Measurements from ENCODE around the gene CSMD2.

The CSMD2 gene

DNA sequence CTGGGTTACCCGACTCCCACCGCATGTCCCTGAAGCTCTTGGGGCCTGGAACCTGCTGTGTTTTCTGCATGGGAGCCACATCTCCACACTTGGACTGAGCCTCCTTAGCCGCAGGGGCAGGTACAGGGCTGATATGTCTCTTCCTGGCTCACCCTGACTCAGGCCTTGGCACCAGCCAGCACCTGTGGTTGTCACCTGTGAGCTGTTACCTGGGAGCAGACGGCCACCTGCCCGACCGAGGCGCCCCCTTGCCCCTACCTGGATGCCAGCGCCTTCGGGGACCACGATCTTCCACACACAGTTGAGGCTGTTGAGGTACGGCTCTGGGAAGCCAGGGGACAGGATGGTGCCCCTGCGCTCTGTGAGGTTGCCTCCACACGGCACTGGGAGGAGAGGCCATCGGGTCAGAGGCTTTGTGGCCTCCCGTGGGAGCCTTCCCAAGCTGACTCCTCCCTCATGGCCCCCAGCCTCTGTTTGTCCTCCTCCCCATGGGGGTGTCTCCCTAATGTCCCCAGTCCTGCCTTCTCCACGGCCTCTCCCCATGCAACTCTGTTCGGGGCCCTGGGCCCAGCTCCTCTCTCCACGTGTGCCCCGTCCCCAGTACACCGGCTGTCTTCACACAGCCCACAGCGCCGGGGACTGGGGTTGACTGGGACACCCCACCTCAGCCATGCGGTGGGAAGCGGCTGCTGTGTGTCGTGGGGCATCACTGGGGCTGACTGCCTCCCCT, 540.6 kb downstream of the CSMD2 start:
- no peak for DNase-seq

DNA sequence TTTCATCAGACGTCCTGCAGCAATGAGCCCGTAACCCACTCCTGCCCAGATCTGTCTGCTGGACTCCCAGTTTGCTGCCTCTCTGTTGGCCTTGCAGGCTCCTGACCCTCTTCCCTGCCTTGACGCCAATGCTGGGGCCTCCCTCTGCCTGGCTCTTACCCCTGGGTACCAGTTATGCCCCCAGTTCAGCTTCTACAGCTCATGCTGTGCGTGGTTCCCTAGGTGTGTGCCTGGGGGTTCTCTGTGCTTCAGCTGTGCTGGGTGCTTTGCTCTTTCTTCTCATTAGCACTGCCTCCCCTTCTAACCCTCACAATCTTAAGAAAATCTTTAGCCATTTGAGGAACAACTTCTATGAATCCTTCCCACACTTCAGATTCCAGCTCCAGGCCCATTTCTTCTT, 541.2 kb downstream of the CSMD2 start:
- DNase-seq, result no peak

DNA sequence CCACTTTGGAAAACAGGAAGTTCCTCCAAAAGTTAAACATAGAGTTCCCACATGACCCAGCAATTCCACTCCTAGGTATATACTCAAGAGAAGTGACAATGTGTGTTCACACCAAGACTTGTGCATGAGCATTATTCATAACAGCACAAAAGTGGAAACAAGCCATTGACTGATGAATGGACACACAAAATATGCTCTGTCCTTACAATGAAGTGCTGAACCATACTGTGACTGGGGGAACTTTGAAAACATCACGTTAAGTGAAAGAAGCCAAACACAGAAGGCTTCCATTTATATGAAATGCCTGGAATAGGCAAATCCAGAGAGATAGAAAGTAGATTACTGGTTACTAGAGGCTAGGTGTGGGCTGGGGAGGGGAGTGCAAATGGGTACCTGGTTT, 542.3 kb downstream of the CSMD2 start:
- no peak for DNase-seq

DNA sequence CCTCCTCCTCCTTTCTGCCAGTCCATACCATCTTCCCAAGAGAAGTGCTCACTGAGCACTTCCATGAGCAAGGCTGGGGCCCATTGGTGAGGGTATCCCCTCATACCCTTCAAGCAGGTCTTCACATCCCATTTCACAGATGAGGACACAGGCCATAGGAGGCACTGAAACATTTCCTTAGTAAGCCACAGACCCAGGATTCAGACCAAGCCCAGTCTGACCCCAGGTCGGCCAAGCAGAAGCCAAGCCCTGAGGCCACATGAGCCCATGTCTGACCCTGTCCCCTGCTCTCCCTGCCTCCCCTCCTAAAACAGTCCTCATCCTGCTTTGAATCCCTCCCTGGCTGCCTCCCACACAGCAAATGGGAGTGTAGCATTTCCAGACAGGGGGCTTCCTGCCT, 546.4 kb downstream of the CSMD2 start:
- no peak for DNase-seq

DNA sequence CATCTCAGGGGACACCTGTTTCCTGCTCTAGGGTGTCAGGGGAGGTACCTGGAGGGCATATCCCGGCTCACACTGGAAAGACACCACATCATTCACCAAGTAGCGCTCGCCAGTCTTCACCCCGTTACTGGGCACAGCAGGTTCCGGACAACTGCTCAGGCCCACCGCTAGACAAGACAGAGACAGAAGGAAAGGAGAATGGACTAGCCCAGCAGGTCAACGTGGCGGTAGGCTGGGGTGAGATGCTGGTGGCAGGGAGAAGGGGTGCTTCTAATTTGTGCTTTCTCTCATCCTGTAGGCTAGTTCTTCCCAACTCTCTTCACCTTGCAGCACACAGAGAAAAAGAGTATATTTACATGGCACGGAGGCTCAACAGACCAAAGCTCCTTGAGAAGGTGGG, 547.6 kb downstream of the CSMD2 start:
- DNase-seq, result no peak

DNA sequence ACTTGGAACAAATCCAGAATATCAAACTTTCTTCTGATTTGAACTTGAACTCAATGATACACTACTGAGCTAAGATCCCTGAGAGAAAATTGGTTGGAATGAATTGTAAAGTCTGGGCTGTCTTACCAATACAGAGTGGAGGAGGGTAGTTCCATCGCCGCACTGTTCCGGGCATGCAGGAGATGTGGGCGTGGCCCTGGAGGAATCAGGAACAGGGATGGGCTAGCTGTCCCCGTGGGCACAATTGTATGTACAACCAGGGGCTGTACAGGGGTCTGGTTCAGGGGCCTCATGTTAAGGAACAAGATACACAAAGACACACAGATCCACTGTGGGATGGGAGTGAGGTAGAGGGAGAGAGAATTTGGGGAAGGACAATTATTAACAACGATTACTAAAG, 548.2 kb downstream of the CSMD2 start:
- no peak for DNase-seq

DNA sequence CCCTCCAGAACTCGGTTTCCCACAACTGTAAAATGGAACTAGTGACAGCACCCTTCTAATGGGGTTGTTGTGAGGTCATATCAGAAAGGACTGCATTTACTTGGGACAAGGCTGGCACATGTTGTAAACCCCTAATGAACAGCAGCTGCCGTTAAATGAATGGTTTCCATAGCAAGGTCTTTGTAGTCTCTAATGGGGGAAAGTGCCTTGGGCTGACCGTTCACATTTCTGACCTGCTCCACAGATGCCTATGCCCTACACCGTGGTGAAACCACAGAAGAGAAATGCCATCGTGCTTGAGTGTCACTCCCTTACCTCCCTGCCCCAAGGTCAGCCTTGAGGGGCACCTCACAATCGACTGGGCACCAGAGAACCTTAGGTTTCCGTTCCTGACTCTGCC, 549.5 kb downstream of the CSMD2 start:
- no peak for DNase-seq

DNA sequence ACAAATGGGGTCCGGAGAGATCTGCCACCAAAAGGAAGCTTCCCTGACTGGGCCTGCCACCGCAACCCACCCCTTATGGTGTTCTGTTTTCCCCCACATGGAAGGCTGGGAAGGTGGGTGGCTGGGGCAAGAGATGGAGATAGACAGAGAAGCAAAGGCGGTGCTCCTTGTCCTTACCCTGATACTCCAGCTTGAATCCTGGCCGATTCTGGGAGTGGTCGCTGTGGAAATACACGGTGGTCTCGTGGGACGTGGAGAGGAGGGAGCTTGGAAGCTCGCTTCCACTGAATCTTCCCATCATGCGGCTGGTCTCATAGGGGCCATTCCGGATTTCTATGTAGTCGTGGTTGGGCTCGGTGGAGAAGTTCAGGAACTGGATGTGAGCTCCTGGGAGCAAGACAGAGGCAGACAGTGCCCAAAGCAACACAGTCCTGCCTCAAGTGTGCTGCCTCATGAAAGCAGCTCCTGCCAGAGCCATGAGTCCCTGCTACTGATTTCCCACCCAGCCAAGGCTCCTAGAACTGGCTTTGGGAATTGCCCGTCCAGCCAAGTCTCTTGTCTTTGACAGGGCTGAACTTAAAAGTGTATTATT, 554.1 kb downstream of the CSMD2 start:
- no peak for DNase-seq

DNA sequence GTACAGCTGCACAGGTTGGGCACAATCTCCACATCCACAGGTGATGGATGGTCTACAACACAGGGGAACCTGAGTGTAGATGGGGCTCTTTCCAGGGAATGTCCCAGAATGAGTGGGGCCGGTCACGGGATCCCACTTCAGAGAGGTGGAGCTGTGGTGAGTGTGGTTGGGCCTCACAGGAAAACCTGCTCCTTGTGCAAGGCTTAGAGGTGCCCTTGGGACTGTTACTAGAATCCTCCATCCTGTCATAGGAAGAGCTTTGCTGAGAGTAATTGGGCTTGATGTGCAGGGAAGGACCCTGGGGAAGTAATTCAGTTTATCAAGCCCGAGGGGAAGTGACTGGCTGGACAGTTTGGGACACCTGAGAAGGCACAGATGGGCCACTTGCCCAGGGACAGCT, 554.6 kb downstream of the CSMD2 start:
- DNase-seq, result no peak

DNA sequence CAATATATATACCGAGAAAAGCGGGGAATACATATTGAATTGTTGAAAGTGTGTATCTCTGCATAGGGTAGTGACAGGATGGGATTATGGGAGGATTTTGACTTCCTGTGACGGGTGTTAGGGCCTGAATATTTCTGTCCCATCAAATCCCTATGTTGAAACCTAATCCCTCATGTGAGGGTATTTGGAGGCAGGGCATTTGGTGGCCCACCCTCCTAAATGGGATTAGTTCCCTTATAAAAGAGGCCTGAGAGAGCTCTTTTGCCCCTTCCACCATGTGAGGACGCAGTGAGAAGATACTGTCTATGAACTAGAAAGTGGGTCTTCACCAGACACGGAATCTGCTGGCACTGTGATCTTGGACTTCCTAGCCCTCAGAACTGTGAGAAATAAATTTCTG, 555.3 kb downstream of the CSMD2 start:
- DNase-seq, result no peak

DNA sequence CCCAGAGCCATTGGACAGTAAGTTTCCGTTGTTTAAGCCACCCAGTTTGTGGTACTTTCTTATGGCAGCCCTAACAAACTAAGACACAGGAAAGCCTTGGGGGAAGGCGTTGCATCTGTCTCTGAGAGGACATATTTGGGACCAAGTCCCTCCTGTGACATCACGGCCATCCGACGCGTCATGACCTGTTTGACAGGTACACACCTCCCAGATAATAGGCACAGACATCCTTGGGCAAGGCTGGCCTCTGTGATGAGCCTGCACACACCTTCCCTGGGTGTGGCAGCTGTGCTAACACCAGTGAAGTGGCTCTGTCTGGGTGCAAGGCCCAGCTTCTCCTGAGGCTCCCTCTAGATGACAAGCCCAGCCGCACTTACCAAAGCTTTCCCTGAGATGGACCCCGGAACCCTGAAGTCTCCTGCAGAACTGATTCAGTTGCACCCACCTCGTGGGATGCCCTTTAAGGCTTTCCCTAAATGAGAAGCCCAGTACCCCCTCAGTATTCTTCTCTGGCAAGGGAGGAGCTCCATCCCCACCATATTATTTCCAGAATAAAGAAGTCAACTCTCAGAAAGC, 556.1 kb downstream of the CSMD2 start:
- DNase-seq, result no peak

DNA sequence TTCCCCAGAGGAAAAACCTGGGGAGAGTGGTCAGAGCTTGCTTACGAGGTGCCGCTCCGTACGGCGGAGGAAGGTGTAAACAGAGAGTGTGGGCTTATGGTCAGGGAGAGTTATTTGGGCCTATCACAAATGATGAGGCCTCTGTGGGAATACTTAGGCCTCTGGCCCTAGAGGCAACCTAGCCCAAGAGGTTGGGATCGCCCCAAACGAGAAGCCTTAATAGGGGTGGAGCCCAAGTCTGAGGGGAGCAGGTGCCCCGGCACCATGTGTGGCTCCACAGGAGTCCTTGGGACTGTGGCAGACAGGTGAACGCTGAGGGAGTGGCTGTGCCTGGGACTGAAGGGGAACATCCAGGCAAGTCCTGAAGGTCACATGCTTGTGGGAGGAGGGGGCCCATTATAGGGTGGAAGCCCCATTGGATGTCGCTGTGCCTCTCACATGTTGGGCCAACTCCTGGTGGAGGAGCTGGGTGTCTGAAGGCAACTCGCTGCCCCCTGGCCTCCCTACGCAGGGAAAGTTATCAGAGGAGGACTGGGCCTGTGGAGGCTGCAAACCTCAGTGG, 557.5 kb downstream of the CSMD2 start:
- DNase-seq, result no peak

DNA sequence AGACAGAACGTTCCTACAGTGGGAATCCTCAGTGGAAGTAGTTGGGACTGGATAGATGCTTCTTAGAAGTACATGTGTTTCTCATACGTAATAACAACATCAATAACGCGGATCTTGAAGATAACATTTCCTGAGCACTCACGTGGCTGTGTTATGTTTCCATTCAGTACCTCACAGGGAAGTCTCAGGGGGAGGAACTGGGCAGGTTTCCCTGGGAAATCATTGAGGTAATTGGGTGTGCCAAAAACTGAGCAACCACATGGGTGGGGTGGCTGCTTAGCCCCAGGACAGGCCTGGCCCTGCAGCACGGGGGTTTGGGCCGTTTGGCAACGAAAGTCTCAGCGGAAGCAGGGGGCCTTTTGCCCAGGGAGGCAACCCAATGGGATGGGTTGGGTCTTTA, 558.8 kb downstream of the CSMD2 start:
- no peak for DNase-seq

DNA sequence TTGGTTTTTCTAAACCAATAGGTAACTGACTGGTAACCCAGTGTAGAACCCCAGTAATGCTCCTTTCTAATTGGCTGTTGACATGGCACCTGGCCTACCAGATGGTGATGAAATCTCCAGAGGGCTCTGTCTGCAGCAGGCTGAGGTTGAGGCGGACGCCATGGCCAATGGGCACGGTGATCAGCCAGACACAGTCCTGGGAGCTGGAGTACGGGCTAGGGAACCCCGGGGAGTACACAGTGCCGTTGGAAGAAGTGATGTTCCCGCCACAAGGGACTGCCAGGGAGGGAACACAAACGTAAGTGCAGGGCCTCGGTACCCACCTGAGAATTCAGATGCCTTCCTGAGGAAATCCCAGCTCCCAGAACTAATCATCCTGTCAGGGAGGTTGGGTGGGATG, 562.8 kb downstream of the CSMD2 start:
- no peak for DNase-seq

DNA sequence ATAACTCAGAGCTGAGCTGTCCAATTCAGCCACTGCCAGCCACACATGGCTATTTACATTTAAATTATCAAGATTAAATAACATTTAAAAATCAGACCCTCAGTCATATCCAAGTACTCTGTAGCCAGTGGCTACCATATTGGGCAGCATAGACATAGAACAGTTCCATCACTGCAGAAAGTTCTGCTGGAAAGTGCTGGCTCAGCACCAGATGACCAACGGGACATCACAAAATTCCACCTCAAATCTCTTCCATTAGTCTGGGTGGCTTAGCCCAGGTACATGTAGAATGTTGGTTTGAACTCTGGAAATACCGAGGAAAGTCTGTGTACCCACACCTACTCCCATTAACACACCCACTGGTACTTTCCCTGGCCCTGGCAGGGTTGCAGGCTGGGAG, 563.3 kb downstream of the CSMD2 start:
- no peak for DNase-seq

DNA sequence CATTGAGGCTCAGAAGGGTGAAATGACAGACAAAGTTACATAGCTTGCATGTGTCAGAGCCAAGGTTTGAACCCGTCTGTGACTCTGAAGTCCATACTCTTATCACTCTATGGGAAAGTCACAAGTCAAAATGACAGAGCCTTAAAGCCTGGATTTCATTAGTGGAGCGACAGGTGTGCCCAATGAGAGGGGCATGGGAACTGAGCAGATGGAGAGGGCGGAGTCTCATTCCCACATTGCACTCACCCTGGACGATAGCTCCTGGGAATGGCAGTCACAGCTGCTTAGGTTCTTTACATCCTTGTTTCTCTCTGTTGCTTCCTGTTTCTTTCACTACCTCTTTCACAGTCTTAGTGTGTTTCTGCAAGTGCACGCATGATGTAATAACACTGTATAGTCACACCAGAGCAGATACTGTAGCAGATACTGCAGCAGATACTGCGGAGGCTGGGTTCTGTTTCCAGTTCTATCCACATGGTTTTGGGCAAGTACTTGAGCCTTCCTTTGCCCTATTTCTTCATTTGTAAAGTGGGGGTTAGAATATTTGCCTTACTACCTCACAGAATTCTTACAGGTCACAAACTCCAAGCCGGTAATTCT, 565.4 kb downstream of the CSMD2 start:
- DNase-seq, result no peak

DNA sequence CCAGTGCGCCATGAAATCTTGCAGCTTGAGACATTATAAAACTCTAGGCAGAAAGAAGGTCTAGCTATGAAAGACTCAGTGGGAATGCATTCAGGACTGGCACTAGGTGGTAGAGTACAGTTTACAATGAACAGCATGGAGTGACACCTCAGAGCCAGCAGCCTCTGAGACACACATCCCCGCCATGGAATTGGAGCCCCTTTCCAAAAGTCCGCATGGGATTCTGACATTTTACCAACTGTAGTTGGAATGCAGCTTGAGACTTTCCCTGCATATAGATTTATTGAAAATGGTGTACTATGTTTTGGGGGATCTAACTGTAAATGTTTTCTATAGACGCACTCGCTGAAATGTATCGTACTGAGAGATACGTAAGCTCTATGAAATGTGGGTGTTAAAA, 576.3 kb downstream of the CSMD2 start:
- DNase-seq, result no peak

DNA sequence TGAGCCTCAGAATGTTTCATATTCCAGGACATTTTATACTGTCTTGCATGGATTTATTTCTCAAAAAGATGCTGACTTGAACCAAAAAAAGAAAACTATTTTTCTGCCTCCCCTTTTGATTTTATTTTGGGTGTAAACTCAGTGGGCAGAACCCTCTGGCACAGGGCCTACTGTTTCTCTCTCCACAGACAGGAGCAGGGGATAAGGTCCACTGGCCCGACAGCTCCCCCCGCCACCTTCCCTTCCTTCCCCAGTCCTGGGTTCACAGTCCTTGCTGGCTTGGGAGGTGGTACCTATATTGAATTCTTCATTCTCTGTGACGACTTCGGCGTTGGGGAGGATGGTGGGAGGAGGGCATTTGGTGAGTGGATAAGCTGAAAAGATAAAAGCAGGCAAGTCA, 578.2 kb downstream of the CSMD2 start:
- DNase-seq, result no peak

DNA sequence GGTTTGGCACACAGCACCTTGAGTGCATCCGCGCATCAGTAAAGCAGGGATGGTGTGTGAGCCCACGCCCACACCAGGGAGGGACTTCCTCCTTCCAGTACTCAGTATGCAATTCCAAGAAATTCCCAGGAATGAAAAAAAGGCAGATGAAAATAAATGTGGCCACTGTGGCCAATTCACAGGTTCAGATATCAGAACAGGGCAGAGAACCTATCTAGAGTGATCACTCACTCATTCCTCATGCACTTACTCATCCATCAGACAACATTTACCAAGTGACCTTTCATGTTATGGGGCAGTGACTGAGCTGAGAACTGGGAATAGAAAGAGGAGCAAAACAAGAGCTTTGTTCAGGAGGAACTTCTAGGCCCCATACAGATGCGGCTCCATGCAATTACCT, 578.9 kb downstream of the CSMD2 start:
- no peak for DNase-seq

DNA sequence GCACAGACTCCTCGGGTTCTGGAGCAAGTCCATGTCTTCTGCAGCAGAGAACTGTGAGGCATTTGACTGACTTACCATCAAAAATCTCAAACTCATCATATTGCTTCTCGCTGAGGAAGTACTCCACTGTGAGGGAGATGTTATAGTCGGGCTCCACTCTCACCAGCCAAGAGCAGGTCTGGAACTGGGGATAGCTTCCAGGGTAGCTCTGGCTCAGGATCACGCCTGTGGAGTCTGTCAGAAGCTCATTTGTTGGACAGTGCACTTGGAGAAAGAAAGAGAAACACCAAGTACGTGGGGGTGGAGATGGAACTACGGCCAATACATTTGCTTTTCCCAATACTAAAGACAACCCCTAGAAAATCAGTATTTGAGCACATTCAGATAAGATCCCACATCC, 581.5 kb downstream of the CSMD2 start:
- no peak for DNase-seq

DNA sequence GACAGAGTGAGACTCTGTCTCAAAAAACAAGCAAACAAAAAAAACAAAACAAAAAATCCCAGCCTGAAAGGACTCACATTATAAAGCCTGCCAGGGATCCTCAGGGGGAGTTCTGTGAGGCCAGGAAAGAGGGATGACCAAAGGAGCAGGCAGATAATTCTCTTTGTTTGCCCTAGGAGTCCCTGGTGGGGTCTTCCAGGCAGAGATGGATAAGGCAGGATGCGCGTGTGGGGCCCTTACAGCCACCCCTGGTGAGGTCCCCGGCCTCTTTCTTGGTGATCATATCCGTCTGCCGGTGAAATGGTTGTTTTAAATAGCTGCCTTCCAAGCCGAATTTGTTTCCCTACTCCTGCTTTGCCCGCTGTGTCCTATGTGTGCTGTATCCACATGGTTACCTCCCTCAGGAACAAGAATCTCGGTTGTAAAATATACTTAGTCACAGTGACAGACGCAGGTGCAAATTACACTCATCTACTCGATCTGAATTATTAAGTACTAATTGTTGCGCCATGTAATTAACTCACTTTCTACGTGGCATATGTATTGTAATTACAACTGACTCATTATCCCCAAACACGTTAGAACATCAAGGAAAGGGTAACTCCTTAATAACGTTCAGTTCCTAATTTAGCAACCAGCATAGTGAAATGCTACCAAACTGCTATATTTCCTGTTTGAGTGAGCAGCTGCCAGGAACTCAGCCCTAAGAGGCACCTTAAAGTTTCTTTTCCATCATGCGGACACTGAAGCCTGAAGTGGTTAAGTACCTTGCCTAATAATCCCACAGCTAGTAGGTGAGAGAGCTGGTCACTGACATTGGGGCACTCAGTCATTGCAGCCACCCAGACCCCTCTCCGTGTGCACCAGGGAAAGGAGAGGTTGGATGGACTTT, 586.2 kb downstream of the CSMD2 start:
- no peak for DNase-seq

DNA sequence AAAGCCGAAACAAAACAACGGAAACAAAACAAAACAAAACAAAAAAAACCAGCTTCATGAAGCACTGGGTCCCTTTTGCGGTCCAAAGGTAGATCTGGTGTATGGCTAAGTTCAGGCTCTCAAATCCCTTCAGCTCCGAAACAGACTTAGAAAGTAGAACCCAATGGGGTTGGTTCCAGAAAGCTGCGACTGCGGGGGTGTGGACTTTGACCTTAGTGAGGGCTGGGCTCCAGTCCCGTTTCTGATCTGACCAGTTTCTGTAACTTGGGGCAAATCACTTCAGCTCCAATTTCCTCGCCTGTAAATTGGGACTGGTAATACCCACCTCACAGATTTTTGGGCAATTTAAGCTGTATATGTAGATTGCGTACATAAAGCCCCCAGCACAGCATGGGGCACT, 587.4 kb downstream of the CSMD2 start:
- no peak for DNase-seq
